ENCODE measurements around the gene TEX14.
A peak's percentile ranks its signal among the peaks of the same experiment; 100 is the strongest.

Gene TEX14, protein sequence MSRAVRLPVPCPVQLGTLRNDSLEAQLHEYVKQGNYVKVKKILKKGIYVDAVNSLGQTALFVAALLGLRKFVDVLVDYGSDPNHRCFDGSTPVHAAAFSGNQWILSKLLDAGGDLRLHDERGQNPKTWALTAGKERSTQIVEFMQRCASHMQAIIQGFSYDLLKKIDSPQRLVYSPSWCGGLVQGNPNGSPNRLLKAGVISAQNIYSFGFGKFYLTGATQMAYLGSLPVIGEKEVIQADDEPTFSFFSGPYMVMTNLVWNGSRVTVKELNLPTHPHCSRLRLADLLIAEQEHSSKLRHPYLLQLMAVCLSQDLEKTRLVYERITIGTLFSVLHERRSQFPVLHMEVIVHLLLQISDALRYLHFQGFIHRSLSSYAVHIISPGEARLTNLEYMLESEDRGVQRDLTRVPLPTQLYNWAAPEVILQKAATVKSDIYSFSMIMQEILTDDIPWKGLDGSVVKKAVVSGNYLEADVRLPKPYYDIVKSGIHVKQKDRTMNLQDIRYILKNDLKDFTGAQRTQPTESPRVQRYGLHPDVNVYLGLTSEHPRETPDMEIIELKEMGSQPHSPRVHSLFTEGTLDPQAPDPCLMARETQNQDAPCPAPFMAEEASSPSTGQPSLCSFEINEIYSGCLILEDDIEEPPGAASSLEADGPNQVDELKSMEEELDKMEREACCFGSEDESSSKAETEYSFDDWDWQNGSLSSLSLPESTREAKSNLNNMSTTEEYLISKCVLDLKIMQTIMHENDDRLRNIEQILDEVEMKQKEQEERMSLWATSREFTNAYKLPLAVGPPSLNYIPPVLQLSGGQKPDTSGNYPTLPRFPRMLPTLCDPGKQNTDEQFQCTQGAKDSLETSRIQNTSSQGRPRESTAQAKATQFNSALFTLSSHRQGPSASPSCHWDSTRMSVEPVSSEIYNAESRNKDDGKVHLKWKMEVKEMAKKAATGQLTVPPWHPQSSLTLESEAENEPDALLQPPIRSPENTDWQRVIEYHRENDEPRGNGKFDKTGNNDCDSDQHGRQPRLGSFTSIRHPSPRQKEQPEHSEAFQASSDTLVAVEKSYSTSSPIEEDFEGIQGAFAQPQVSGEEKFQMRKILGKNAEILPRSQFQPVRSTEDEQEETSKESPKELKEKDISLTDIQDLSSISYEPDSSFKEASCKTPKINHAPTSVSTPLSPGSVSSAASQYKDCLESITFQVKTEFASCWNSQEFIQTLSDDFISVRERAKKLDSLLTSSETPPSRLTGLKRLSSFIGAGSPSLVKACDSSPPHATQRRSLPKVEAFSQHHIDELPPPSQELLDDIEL (N-terminal part only)

DNA sequence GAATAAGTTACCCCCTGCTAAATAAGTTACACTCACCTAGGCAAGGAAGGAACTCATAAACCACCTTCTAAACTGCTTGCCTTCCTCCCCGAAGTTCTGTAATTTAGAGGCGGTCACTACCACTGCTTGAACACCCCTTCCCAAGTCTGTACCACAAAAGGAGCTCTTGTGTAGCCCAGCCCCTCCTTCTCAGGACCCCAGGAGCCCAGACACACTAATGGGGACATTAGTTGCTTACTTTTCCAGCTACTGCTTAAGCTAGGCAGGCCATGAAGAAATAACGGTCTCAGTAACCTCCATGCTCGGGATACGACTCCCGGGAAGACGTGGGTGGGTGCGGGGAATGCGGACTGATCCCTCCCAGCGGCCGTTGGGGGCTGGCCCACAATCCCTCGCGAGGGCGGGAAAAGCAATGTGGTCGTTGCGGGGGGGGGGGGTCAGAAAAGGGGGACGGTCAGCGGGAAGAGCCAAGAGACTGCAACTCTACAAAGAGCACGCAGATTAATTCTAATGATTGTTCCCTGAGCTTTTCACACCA lies at the start of gene TEX14:
TSS of gene TEX14 (minus strand) at position 345 of the 538 bp plus-strand sequence. CDS start 40,044 bp downstream, outside the sequence.
- H3K4me3 ChIP-seq (ENCODE audit: low read depth, low read length): peak within 1 kb of the TSS; percentile 82
- DNase-seq (ENCODE audit: low read depth): no peak
- TF ChIP-seq, protein P1, sequence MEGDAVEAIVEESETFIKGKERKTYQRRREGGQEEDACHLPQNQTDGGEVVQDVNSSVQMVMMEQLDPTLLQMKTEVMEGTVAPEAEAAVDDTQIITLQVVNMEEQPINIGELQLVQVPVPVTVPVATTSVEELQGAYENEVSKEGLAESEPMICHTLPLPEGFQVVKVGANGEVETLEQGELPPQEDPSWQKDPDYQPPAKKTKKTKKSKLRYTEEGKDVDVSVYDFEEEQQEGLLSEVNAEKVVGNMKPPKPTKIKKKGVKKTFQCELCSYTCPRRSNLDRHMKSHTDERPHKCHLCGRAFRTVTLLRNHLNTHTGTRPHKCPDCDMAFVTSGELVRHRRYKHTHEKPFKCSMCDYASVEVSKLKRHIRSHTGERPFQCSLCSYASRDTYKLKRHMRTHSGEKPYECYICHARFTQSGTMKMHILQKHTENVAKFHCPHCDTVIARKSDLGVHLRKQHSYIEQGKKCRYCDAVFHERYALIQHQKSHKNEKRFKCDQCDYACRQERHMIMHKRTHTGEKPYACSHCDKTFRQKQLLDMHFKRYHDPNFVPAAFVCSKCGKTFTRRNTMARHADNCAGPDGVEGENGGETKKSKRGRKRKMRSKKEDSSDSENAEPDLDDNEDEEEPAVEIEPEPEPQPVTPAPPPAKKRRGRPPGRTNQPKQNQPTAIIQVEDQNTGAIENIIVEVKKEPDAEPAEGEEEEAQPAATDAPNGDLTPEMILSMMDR (IDR thresholded peaks at IDR 0.05; ENCODE audit: control insufficient read depth, extremely low read depth, insufficient read depth): no peak

DNA sequence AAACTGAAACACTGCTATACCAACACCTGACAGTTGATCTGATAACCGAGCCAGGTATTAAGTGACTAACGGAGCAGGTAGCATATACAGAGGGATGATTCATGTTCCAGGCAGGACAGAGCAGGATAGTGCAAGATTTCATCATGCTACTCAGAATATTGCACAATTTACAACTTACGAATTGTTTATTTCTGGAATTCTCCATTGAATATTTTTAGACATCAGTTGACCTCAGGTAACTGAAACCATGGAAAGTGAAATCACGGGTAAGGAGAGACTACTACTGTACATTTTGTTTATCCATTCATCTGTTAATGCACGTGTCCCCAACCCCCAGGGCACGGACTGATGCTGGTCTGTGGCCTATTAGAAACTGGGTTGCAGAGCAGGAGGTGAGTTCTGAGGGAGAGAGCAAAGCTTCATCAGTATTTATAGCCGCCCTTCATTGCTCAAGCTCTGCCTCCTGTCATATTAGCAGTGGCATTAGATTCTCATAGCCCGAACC lies 49.3 kb upstream of the TEX14 start:
- TF ChIP-seq, protein P1 (IDR thresholded peaks at IDR 0.05; ENCODE audit: control insufficient read depth, extremely low read depth, insufficient read depth): no peak
- no peak for DNase-seq (ENCODE audit: low read depth)
- no peak overlapping the region for H3K4me3 ChIP-seq (ENCODE audit: low read depth, low read length)

DNA sequence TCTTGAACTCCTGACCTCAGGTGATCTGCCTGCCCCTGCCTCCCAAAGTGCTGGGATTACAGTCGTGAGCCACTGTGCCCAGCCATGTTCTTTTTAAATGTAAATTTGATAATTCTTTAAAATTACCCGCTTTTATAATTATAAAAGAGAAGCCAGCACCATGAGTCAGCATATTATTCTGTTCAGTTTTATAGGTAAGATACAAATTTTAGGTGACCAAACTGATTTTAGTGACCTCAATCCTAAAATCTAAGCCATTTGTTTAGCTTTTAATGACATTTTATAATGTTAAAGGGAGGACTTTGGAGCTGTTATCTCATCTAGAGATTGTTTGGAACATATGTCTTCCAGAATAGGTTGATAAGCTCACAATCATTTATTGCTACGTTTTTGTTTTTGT lies 43.0 kb upstream of the TEX14 start:
- H3K4me3 ChIP-seq (ENCODE audit: low read depth, low read length): no peak overlapping the region
- TF ChIP-seq, protein P1 (IDR thresholded peaks at IDR 0.05; ENCODE audit: control insufficient read depth, extremely low read depth, insufficient read depth): no peak
- DNase-seq (ENCODE audit: low read depth): no peak

DNA sequence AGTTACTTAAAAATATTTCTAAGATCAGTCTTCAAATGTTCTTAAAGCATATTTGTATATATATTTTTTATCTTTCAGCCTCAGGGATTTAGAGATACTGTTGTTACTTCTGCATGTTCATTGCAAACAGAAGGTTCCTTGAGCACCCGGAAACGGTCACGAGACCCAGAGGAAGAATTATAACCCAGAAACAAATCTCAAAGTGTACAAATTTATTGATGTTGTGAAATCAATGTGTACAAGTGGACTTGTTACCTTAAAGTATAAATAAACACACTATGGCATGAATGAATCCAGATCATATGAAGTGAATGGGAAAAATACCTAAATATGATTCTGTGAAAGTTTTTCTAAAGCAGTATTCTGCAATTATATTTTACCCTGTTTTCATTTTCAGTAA lies 42.2 kb upstream of the TEX14 start:
- TF ChIP-seq, protein P1 (IDR thresholded peaks at IDR 0.05; ENCODE audit: control insufficient read depth, extremely low read depth, insufficient read depth): no peak
- DNase-seq (ENCODE audit: low read depth): no peak
- no peak overlapping the region for H3K4me3 ChIP-seq (ENCODE audit: low read depth, low read length)

DNA sequence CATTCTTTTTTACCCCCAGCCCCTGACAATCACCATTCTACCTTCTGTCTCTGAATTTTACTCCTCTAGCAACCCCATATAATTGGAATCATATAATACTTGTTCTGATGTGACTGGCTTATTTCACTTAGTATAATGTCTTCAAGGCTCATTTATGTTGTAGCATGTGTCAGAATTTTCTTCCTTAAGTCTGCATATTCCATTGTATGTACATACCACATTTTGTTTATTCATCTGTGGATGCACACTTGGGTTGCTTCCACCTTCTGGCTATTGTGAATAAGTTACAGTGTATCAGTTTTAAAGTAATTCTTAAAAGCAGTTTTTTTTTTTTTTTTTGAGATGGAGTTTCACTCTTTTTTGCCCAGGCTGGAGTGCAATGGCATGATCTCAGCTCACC lies 39.1 kb upstream of the TEX14 start:
- TF ChIP-seq, protein P1 (IDR thresholded peaks at IDR 0.05; ENCODE audit: control insufficient read depth, extremely low read depth, insufficient read depth): no peak
- DNase-seq (ENCODE audit: low read depth): no peak
- no peak overlapping the region for H3K4me3 ChIP-seq (ENCODE audit: low read depth, low read length)

DNA sequence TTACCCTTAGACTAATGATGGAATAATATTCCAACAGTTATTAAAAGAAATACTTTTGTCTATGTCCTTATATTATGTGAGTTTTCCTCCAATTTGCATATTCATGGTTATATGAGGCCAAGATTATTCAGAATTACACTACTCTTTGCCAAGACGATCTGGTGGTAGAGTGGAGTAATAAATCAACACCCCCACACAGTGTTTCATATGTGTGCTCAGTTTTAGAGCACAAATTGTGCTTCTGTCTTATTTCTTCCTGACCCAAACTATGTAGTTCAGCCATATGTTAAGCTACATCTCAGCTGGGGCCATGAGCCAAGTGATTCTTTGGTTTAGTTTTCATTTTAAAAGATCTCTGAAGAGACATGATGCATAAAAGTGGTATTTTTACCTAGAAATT lies 37.0 kb upstream of the TEX14 start:
- no peak overlapping the region for H3K4me3 ChIP-seq (ENCODE audit: low read depth, low read length)
- TF ChIP-seq, protein P1 (IDR thresholded peaks at IDR 0.05; ENCODE audit: control insufficient read depth, extremely low read depth, insufficient read depth): no peak
- no peak for DNase-seq (ENCODE audit: low read depth)
